ENCODE data around the gene MRAS.

The MRAS gene

DNA sequence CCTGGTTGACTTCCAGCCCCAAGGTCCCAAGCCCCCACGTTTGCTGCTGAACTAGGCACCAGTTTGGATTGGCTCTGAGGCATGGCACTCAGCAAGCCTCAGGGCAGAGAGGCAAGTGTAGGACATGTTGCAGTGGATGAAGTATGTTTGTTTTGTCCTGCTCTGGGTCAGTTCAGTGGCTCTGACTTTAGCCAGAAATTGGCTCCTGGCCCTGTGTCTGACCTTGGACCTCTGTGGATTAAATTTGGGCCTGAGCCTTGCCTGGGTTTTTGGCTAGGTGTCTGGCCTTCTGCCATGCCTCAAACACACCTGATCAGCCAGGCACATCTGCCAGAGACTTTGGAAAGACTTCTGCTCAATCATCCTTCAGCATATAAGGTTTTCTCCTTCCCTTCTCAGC lies 3.6 kb upstream of the MRAS start:
- DNase-seq: no peak

DNA sequence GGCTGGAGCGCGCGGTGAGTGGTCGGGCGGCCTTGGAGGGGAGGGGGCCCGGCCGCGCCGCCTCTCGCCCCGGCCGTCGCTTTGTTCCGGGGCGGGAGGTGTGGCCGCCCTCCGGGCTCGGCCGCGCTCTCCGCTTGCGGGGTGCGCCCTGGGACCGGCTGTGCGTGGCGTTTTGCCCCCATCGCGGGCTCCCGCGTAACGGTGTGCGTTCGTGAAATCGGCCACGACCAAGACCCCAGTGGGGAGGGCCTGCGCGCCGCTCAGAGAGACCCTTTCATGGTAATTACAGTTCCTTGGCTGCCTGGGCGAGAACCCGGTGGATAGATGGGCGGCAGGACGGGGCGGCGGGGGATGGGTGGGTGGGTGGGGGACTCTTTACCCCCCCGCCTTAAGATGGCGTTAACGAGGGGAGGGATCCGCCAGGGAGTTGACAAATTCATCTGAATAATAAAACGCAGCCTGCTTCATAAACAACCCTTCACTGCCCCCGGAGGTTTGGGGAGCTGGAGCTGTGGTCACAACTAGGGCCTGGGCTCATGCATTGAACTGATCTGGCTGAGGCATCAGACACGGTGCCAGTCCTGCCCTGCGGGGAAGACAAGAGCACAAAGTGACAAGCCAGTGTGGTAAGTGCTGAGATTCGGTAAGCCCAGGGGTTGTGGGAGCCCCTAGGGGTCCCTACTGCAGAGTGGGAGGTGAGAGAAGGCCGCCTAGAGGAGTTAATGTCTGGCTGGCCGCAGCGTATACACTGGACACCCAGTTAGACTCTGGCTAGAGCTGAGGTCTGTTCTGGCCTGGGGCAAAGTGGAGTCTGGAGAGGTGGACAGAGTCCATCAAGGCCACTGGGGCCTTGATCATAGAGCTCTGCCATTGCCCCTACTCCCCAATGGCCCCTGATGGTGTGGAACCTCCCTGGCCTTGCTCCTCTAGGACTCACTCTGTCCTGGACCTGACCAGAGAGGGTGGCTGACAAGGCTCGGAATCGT lies 668 bp downstream of the MRAS start:
- no peak for DNase-seq

DNA sequence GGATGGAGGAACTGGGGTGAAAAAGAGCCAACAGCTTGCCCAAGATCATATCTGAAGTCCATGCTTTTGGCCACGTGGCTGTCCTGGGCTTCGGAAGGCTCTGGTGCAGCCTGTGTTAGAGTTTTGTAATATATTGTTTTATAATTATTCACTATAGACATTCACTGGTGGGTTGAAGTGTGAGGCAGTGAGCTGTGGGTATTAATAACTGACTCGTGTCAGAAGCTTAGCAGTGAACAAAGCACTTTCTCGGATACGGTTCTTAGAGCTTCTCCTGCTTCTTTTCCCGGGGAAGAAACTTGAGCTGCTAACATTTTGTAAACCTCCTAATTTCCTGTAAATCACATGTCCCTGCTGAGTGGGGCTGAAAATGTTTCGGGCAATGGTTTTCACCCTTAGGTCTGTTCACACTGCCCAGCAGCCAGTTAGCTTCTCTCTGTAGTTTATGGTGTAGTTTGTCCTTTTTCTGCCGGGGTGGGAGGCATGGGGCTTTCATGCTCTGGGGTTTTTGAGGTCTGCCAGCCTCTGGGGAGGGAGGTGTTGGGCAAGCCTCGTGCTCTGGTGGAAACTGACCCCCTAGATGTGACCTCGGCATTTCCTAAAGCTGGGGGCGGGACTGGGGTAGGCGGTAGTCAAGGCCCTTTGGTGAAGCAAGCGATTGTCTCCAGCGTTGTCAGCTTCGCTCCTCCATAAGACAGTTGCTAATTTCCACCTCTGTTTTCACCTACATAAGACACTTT lies 1.7 kb downstream of the MRAS start:
- no peak for DNase-seq

DNA sequence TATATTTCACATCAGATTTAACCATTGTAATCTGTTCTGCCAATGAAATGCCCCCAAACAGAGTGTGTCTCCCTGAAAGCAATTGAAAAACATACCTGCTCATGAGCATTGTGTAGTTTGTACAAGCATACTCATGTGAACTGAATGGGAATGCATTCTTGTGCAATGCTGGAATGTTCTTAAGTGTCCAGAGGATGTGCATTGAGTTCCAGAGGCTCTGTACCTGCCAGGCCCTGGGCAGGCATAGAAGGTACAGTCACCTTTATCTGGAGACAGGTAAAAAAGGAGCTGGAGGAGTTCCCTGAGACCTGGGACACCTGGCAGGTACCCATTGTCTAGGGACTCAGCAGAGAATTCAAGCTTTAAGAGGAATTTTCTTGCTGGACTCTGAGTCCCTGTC lies 2.8 kb downstream of the MRAS start:
- DNase-seq: no peak

DNA sequence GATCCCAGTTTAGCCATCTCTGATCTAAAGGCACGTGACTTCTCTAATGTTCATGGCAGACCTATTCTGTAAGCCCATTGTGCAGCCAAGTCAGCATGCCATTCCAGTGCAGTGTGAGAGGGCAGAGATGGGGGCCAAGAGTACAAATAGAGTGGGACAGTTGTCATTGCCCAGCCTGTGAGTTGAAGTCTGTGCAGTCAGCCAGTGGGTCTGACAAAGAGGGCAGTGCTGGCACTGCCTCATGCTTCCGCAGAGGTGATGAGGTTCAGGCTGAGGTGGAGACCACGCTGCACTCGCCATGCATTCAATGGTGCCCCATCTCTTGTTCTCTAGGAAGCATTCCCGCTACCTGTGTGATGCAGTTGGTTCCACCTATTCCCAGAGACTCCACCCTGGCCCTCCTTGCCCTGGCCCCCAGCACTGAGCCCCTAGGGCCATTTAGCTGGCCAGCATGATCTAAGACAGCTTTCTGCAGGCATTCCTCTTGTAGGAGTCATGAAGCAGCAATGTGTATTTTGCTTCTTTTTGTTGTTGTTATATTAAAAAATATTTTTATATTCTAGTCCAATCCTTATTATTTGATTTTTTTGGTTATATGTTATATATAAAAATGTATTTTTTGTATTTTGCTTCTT lies 3.7 kb downstream of the MRAS start:
- DNase-seq: no peak

DNA sequence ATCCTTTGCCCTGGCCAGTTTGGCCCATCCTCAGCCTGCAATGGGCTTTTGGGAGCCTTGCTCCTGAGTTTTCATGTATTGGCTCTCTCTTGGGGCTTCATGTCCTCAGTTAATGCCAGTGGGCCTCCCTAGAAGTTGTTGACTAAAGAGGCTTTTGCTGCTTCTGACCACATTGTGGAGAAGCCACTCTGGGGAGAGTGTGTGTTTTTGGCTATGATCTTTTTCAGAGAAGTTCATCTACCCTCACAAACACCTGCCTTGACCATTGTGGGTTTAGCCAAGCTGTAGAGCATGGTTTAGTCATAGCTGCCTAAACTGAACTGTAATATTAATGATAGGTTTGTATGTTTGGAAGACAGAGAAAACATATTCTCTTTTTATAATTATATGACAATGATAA lies 6.0 kb downstream of the MRAS start:
- DNase-seq: no peak

DNA sequence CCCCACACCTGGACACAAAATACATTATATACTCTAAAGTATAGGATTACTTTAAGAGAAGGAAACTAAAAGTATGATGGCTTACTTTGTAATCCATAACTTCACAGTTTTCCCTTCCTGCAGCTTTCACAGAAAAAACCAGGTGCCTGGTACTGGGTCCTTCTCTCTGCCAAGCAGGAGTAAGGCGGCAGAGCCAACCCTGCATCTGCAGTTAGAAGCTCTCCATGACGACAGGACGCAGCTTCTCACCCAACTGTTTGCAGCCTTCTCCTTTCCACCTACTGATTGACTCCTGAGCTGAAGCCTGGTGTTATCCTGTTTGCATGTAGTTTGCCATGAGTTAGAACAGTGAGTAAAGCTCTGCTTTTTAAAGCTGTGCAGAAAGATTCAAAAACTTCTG lies 6.7 kb downstream of the MRAS start:
- no peak for DNase-seq

DNA sequence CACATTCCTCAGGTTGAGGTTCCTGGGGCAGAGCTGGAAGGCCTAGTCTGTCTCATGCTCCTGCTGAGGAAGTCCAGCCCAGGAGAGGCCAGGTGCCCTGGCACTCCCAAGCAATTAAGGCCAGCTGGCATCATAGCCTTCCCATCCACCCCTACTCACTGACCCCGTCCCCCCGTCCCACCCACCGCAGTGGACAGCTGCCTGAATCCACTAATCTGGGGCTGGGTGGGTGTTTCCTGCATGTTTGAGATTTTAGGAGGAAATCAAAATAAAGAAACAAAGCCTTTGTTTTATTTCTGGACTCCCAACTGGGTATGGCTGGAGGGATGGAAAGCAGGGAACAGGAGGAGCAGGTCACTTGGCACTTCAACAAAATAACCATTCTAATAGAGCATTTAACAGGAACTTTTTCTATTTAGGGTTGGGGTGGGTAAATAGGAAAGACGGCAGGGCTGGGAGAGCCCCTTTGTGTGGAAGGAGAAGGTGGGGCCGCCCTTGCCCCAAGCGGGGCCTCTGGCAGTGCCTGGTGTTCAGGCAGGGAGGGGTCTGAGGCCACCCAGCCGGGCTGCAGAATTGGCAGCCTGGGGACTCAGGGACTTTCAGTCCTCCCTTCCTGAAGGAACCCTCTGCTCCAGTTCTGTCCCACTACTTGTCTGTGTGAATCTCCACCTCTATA lies 8.5 kb downstream of the MRAS start:
- no peak for DNase-seq

DNA sequence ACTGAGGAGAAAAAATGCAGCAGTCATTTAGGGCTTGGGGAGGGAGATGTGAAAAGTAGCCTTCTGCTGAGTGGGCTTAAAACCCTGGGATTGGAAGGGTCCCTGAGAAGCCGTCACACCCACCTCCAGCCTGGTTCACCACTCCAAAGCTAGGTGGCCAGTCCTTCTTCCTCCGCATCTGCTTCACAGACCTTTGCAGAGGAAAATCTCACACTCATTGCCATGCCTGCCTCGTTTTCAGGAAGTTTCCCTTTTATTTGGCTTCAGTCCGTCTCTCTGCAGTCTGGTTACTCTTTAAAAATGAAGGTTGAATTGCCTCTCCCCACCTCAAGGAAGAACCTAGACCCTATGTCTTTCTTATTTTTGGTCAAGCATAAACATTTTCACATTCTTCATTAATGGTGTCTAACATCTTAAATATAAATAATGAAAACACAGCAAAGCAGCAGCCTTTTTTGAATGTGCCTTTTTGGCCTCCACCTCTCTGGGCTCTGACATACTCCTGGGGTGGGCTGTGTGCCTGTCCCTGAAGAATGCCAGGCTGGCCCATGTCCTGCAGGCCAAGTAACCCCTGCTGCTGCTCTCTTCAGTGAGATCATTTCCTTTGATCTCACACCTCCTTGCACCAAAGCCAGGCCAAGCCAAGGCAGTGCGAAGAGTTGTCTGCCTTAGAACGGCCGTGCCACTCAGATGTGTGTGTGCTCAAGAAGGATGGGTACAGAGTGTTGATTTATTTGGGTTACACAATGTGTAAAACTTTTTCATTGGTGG lies 11.0 kb downstream of the MRAS start:
- DNase-seq: no peak

DNA sequence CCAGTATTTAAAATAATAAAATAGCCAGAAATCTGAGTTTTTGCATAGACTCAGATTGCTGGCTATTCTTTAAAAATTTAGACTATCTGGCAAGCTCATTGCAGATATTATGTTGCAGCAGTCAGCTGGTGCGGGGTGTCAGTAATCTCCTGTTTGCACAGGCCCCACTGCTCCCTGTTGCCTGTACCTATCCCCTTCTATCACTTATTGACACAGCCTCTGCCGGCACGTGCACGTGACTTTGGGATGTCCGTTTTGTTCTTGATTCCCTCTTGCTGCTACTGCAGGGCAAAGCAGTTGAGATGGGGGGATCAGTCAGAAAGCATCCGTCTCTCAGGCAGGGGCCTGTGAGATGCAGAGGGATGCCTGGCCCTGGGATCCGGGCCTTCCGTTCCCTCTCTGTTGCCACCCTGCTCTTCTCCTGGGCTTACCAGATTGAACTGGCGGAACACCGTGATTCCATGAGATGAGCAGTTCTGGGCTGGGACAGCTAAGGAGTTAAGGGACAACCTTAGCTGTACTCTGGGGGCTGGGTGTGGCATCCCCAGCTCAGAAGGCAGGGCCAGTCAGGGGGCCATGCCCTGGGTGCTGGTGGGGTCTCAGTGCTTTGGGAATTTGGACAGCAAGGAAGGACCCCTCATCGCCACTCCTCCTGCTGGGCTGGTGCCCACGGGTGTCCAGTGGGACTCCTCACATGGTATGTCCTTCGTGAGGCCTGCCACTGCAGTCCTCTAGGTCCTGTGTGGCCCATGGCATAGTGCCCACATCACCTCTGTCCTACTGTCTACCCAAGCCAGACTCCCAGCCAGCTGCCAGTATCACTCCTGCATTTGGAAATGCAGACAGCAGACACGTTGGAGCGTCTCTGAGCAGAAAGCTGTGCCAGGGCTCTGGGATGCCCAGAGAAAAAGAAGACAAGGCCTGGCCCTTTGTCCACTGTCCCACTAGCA lies 11.8 kb downstream of the MRAS start:
- no peak for DNase-seq

DNA sequence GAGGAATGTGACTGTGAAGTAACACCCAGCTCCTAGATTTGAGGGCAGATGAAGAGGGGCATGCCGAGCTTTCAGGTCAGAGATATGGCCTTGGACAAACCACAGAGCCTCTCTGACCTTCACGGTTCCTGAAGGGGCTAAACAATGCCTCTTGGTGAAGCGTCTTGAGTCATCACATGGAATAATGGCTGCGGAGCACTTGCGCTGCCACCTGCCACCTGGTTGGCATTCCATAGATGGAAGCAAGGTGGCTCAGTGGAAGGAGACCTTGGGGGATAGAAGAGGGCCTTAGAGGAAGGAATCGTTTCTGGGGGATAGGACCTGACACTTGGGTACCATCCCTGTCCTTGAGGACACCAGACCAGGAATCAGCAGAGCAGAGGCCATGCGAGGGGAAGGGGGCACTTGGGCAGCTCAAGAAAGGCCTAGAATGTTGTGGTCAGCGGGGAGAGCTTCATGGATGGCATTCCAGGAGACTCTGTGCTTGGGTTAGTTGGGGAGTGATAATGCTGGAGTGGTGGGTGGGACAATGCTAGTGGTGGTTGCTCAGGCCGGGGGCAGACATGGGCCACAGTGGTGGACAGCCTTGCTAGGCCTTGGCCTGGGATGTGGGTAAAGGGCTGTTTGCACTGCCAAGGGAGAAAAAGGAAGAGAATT lies 12.6 kb downstream of the MRAS start:
- DNase-seq: no peak

DNA sequence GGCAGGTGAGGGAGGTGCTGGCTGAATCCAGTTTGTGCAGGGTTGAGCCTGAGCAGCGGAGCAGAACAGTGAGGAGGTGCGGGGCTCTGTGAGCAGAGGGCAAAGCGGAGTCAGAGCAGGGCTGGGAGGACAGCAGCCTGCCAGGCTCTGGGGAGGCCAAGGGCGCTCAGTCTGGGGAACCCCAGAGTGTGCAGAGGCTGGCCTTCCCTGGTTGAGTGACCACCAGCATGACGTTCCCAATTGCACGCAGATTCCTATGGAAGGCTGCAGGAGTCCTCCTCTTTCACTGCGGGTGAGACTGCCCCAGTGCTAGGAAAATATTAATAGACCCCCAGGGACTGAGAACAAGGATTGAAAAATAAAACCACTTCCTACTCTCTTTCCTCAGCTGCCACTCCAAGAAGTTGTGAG lies 13.2 kb downstream of the MRAS start:
- no peak for DNase-seq

DNA sequence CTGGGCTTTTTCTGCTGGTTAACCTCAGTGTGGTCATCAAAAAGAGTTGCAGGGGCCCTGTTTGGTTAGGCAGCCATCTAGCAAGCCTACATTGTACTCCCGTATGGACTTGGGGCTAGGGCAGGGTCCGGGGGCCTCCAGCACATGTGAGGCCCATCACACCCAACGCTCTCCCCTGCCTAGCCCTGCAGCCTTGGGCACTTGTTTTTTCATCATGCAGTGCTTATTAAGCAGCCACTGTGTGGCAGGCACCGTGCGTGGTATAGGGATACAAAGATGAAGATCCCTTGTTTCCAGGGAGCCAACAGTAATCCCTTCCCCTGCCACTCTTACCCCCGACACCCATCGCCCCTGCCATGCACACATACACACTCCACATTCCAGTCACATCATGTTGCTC lies 14.2 kb downstream of the MRAS start:
- DNase-seq: no peak

DNA sequence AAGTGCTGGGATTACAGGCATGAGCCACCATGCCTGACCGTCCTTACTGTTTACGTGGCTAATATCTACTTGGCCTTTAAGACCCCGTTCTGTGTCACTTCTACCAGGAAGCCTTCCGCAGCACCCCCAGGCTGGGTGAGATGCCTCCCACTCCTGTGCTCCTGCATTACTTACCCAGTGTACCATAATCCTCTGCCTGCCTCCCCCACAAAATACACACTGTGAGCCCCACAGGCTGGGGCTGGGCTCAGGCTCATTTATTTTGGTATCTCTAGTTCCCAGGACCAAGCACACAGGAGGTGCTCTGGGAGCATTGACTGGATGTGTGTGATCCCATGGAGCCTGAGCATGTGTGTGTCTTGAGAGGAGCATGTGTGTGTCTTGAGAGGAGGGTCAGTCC lies 14.9 kb downstream of the MRAS start:
- no peak for DNase-seq

DNA sequence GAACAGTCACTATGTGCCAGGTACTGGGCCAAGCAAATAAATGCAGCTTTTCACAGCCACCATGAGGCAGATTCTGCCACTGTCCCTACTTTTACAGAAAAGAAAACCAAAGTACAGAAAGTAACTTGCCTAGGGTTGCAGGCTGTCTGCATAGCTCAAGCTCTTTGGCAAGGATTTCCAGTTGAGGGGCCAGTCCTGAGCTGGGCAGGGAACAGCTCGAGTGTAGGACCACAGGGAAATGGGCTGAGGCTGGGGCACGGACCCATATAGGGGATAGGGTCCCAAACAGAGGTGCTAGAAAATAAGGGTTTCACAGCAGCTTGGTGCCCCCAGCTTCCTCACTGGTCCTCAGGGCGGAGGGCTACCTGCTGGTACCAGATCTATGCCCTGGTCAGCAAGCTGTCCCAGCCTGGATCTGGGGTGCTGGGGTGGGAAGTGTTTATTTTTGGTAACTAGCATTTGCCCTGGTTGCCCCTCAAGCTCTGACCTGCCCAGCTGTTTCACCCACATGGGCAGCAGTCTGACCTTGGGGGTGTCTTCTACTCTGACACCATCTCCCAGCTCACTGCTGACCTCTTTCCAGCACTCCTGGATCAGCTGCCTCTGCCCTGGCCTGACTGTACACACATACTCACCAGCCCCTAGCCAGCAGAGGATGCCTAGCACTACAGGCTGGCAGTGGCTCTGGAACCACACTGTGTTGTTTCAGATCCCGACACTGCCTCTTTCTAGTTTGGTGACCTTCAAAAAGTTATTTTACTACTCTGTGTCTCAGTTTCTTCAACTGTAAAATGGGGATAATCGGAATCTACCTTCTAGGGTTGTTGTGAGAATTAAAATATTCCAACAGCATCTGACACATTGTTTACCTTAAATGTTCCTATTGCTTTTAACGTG lies 16.2 kb downstream of the MRAS start:
- DNase-seq: no peak

DNA sequence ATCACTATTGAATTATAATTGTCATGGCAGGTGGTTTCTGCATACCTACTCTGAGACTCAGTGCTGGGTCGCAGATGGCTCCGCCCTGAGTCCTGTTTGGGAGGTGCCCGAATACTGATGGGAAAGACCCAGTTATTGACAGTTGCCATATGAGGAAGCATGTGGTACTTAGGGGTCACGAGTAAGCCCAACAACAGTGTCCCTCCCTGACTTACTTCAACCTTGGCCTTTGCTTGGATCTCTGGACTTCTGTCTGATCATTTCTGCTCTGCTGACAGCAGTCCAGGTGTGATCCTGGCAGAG lies 16.8 kb downstream of the MRAS start:
- no peak for DNase-seq

DNA sequence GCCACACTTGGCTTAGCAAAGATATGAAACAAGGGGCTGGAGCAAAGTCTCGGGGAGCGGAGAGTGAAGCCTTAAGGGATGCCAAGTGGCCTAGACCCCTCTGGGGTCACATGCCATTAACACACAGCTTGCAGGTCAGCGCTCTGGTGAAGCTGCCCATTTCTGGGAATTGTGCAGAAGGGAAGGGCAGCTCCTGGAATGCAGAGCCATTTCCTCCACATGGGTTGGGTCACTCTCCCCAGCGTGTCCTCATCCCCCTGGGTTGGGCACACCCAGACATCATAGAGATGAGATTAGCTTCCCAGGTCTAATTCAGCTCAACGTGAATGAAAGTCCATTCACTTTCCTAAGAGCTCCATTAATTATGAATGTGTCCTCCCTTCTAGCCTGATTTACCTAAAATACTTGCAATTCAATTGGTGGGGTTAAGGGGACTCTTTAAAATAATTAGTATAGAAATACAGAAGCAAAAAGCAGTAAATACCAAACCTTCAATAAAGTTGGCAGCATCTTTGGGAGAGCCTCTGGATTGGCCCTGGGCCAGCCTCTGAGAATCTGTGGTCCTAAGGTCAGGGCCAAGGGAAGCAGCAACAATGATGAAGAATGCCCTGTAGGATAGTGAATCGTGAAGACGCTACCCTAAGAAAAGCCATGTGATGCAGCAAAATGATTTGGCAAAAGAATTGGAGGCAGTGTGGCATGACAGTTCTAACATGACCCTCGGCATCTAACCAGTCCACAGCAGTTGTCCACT lies 17.8 kb downstream of the MRAS start:
- DNase-seq: no peak

DNA sequence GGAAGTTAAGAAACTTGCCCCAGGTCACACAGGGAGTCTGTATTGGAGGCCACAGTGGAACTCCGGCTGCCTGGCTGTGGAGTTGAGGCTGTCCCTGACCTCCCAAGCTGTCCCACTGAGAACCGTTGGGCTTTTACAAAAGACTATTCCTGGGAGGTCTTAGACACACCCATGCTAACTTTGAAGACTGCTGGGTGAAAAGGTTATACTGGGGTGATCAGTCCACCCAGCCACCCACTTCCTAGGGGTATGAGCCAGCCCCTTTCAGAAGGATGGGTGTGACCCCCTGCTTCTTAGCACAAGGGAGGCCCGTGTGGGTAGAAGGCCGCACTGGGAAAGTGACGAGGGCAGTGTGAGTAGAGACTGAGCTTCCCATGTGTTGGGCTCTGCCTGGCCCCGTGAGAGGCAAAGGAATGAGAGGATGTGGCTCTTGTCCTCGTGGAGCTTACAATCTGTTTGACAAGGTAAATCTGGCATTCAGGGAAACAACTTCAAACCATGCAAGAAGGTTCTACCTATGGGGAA lies 19.0 kb downstream of the MRAS start:
- no peak for DNase-seq

DNA sequence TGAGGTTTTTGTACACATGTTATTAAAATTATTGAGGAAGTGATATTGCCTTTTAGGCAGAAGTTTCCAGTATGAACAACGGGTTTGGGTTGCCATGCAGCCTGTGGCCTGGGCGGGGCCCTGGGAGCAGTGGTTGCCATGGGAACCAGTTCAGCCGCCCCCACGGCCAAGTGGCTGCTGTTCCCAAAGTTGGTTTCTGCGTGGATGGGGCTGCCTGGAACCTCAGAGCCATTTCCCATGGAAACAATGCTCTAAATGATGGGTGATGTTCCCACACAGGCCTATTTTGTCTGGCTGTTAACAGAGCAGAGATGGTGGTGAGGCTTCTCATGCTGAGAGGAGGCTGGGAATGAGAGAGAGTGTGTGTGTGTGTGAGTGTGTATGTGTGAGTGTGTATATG lies 19.5 kb downstream of the MRAS start:
- DNase-seq: no peak
